Stimulated activated CD4-positive, alpha-beta T cell treated with anti-CD3 and anti-CD28 coated beads, Interleukin-12 subunit alpha, Interleukin-12 subunit beta, amount 100 ng/mL, for 24 hours (primary cell): Measurements from ENCODE around the gene HELZ2.

Experiments used
- DNase-seq, 2 experiments: peaks; one replicate each; pipeline ENCODE4 v3.0.0-alpha.2; 2020; ENCODE audit warnings: low read depth in 2 of 2

Gene HELZ2

DNA sequence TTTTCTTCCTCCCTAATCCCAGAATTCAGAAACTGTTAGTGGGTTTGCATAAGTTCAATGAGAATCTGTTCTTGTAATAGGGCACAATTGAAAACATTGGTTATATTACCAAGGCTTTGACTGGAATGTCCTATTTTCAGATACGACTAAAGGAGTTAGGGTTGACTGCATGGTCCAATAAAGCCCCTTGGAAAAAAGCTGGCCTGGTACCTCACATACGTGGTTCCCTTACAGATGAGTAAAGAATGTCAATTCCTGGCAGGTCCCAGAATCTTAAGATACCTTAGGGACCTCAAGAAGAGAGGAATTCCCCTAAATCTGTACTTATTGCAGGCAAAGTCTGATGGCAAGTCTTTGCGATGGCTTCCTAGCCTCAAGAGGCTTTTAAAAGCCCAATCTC, 48.9 kb downstream of the HELZ2 start:
- no peak for DNase-seq
